Measurements from ENCODE around the gene JAG1.

GRCh38 chr20:10651227-10651990, 22.4 kb downstream of the JAG1 start:
- TF ChIP-seq CTCF (IDR thresholded peaks at IDR 0.05; ENCODE audit: low read depth, low read length, poor library complexity, severe bottlenecking) (no peak), EZH2phosphoT487 (IDR thresholded peaks at IDR 0.05; ENCODE audit: borderline replicate concordance, low read length) (no peak)

Measured in DOHH2 (cell line).